SK-N-SH (cell line): Measurements from ENCODE around the gene MINDY3. TPM values are rescaled to one million over a fixed set of nuclear protein-coding genes. Genes with fewer than 3 reads are reported as not detected.

Experiments
- CTCF ChIA-PET: fragments of 300-600, 350-600 bp; formaldehyde crosslinking; extraction: SDS; loops from one replicate; lab custom pipeline; 2021; lab: Yijun Ruan, JAX
- POLR2A ChIA-PET: fragments of 350-600 bp; sonication (Branson Sonifier 250); formaldehyde crosslinking; extraction: SDS; loops from one replicate; lab custom pipeline; 2020; ENCODE audit warnings: antibody characterized with exemption, inconsistent platforms; lab: Yijun Ruan, JAX
- DNase-seq: peaks from one replicate; pipeline ENCODE4 v3.0.0; 2012
- H2AFZ ChIP-seq: fragments of 200-600 bp; sonication (generic); 2 replicates; pipeline ENCODE4 v1.8.1; 2016; ENCODE audit warnings: antibody characterized with exemption, mild to moderate bottlenecking, low read depth
- H3F3A ChIP-seq: fragments of 200-600 bp; sonication (generic); replicated peaks from 2 replicates; pipeline ENCODE3; 2016; ENCODE audit warnings: antibody characterized with exemption, mild to moderate bottlenecking; ENCODE audit not compliant: insufficient read depth
- H3K27ac ChIP-seq, 2 experiments: fragments of 200-500 bp in 1 of 2; fragments of 200-600 bp in 1 of 2; sonication (Bioruptor generic) in 1 of 2; sonication (generic), shearing (Covaris generic) in 1 of 2; 2 replicates each; pipeline versions ENCODE4 v1.5.1 to v1.6.1; 2014 to 2016; ENCODE audit warnings: low read depth in 2 of 2, inconsistent platforms in 1 of 2, low read length in 1 of 2, mild to moderate bottlenecking in 1 of 2, mixed read lengths in 1 of 2
- H3K27me3 ChIP-seq: fragments of 200-600 bp; sonication (generic), shearing (Covaris generic); 2 replicates; pipeline ENCODE4 v1.6.1; 2016; ENCODE audit warnings: mixed run types; ENCODE audit not compliant: insufficient read depth
- H3K36me3 ChIP-seq, 2 experiments: fragments of 200-500 bp in 1 of 2; fragments of 200-600 bp in 1 of 2; sonication (Bioruptor generic) in 1 of 2; sonication (generic) in 1 of 2; replicated peaks in 1 of 2; 2 replicates each; pipeline versions ENCODE3 to v1.5.1; 2014 to 2016; ENCODE audit warnings: low read length in 1 of 2, mild to moderate bottlenecking in 1 of 2; ENCODE audit not compliant: insufficient read depth in 2 of 2, control insufficient read depth in 1 of 2
- H3K4me1 ChIP-seq, 2 experiments: fragments of 200-500 bp in 1 of 2; fragments of 200-600 bp in 1 of 2; sonication (Bioruptor generic) in 1 of 2; sonication (generic), shearing (Covaris generic) in 1 of 2; 2 replicates each; pipeline versions ENCODE4 v1.5.1 to v1.6.1; 2014 to 2016; ENCODE audit warnings: low read depth in 1 of 2, low read length in 1 of 2, mixed run types in 1 of 2; ENCODE audit not compliant: insufficient read depth in 2 of 2, control insufficient read depth in 1 of 2
- H3K4me2 ChIP-seq: fragments of 200-600 bp; sonication (generic), shearing (Covaris generic); 2 replicates; pipeline ENCODE4 v1.6.1; 2017; ENCODE audit warnings: mixed run types
- H3K4me3 ChIP-seq, 2 experiments: fragments of 200-500 bp in 1 of 2; fragments of 200-600 bp in 1 of 2; sonication (Bioruptor generic) in 1 of 2; sonication (generic), shearing (Covaris generic) in 1 of 2; 2 replicates each; pipeline versions ENCODE4 v1.5.1 to v1.8.1; 2014 to 2016; ENCODE audit warnings: low read depth in 2 of 2, inconsistent platforms in 1 of 2, low read length in 1 of 2, mild to moderate bottlenecking in 1 of 2, mixed read lengths in 1 of 2, moderate library complexity in 1 of 2
- H3K79me2 ChIP-seq: fragments of 200-600 bp; sonication (generic); 2 replicates; pipeline ENCODE4 v1.8.1; 2017; ENCODE audit warnings: mild to moderate bottlenecking; ENCODE audit not compliant: insufficient read depth
- H3K9ac ChIP-seq: fragments of 200-600 bp; sonication (generic); 2 replicates; pipeline ENCODE4 v1.6.1; 2017; ENCODE audit warnings: mixed run types
- H3K9me2 ChIP-seq: fragments of 200-600 bp; sonication (generic); 2 replicates; pipeline ENCODE4 v1.6.1; 2017; ENCODE audit warnings: mixed run types
- H3K9me3 ChIP-seq: fragments of 200-600 bp; sonication (generic); 2 replicates; pipeline ENCODE4 v1.6.1; 2017; ENCODE audit warnings: mixed run types, mild to moderate bottlenecking, moderate library complexity
- H4K20me1 ChIP-seq: fragments of 200-600 bp; sonication (generic); 2 replicates; pipeline ENCODE4 v1.6.1; 2017; ENCODE audit warnings: mild to moderate bottlenecking, mixed run types; ENCODE audit not compliant: insufficient read depth
- CTCF ChIP-seq: fragments of 200-600 bp; sonication (generic); IDR thresholded peaks from 2 replicates; pipeline ENCODE4 v1.6.1; 2017; ENCODE audit warnings: antibody characterized with exemption, mild to moderate bottlenecking, moderate library complexity
- ELF1 ChIP-seq: IDR thresholded peaks from 2 replicates; pipeline ENCODE4 v1.4.0; 2012
- EZH2phosphoT487 ChIP-seq: fragments of 200-600 bp; sonication (generic); IDR thresholded peaks from 2 replicates; pipeline ENCODE4 v1.6.1; 2017; ENCODE audit warnings: low read depth, mixed run types, mild to moderate bottlenecking, antibody characterized with exemption, moderate library complexity, borderline replicate concordance
- FOSL2 ChIP-seq: IDR thresholded peaks from 2 replicates; pipeline ENCODE4 v1.4.0; 2012; ENCODE audit warnings: low read depth, mild to moderate bottlenecking, moderate library complexity, borderline replicate concordance
- GABPA ChIP-seq: IDR thresholded peaks from 2 replicates; pipeline ENCODE4 v1.4.0; 2012; ENCODE audit warnings: low read depth, mild to moderate bottlenecking
- GATA2 ChIP-seq: sonication (generic); formaldehyde crosslinking; IDR thresholded peaks from 2 replicates; pipeline ENCODE4 v1.5.0; 2020; ENCODE audit warnings: mild to moderate bottlenecking, missing genetic modification reagents
- MEF2A ChIP-seq: IDR thresholded peaks from 2 replicates; pipeline ENCODE4 v1.4.0; 2012; ENCODE audit warnings: low read depth, borderline replicate concordance
- MXI1 ChIP-seq: IDR thresholded peaks from 2 replicates; pipeline ENCODE4 v1.6.1; 2012; ENCODE audit warnings: mild to moderate bottlenecking, low read depth, low read length, improper control_type of control experiment
- RAD21 ChIP-seq: IDR thresholded peaks from 2 replicates; pipeline ENCODE4 v1.6.1; 2012; ENCODE audit warnings: mild to moderate bottlenecking, low read length
- RCOR1 ChIP-seq: fragments of 150-350 bp; IDR thresholded peaks from 2 replicates; pipeline ENCODE4 v1.6.1; 2017; ENCODE audit warnings: antibody characterized with exemption, low read length
- RFX5 ChIP-seq: IDR thresholded peaks from 2 replicates; pipeline ENCODE4 v1.6.1; 2012; ENCODE audit warnings: mild to moderate bottlenecking, improper control_type of control experiment, low read length
- SIN3A ChIP-seq: IDR thresholded peaks from 2 replicates; pipeline ENCODE4 v1.6.1; 2012; ENCODE audit warnings: low read depth, mild to moderate bottlenecking, low read length, moderate library complexity, borderline replicate concordance
- TEAD4 ChIP-seq: IDR thresholded peaks from 2 replicates; pipeline ENCODE4 v1.4.0; 2012; ENCODE audit warnings: mild to moderate bottlenecking, borderline replicate concordance; ENCODE audit not compliant: insufficient read depth
- ZBTB33 ChIP-seq: IDR thresholded peaks from 2 replicates; pipeline ENCODE4 v1.4.0; 2012; ENCODE audit warnings: low read depth, borderline replicate concordance
- WGBS: methylation state at CpG from one replicate; pipeline ENCODE4 v1.1.6; 2017; ENCODE audit warnings: low lambda C conversion rate; 5-methylcytosine and 5-hydroxymethylcytosine counted together
- polyA plus RNA-seq, 3 experiments: library from polyadenylated mRNA; depleted of rRNA; stranded (reverse); fragments of >200 nt; gene quantifications; 2 replicates each; pipeline ENCODE4 v1.2.3, GENCODE V29; 2012

The MINDY3 gene
- polyA plus RNA-seq, 1 of the 3 experiments (the other 2 are of a cell fraction): 9.5 TPM

DNA sequence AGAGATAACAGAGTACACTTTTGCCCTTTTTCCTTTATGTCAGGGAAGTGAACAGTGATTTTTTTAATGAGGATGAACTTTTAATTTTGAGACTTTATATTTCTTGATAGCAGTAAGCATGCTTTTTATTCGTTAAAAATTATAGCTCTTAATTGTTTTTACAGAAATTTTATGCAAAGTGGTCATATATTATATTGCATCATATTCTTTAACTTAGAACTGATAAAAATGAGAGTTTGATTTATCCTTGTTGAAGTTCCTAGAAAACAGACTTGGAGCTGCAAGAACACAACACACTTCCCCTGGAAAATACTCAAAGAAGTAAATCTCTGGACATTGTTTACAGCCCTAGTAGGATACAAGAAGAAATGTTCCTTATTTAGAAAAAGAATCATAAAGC lies 21.2 kb upstream of the MINDY3 start:
- no peaks in the 10 kb centered on the region for H3F3A ChIP-seq
- H3K9me3 ChIP-seq: no peaks in the 10 kb centered on the region
- whole genome bisulfite sequencing: 2% methylated on average over 1 of the region's 1 CpG
- ChIA-PET POLR2A (no interaction called here), CTCF (interaction anchor here (1.0 to 1.9 kb wide), 2 partner anchors 21 to 896 kb away, joined by 4 to 6 read pairs; no protein-coding TSS in a partner anchor)
- peaks cover 16% of the 10 kb centered on the region; the same call in 1 of the 2 replicates for H3K27me3 ChIP-seq
- no peaks in the 10 kb centered on the region for H3K4me1 ChIP-seq
- no peak overlapping the region for H3K4me3 ChIP-seq
- H3K36me3 ChIP-seq: no peaks in the 10 kb centered on the region
- no peaks in the 10 kb centered on the region for H3K9me2 ChIP-seq
- H4K20me1 ChIP-seq: no peaks in the 10 kb centered on the region
- TF ChIP-seq SIN3A (no peak), RFX5 (no peak), CTCF (no peak), TEAD4 (no peak), FOSL2 (no peak), RAD21 (no peak), MXI1 (no peak), EZH2phosphoT487 (no peak), ZBTB33 (no peak), GABPA (no peak), GATA2 (CRISPR knock-in tag) (no peak), RCOR1 (no peak)
- H3K27ac ChIP-seq: no peak overlapping the region
- H2AFZ ChIP-seq: no peak overlapping the region
- no peaks in the 10 kb centered on the region for H3K79me2 ChIP-seq
- DNase-seq: no peak
- no peak overlapping the region for H3K4me2 ChIP-seq
- no peak overlapping the region for H3K9ac ChIP-seq

- H3K27me3 ChIP-seq: peaks cover 16% of the 10 kb centered on the region; the same call in 1 of the 2 replicates
- H3K4me1 ChIP-seq: no peaks in the 10 kb centered on the region
- H4K20me1 ChIP-seq: no peaks in the 10 kb centered on the region
- H3K79me2 ChIP-seq: no peaks in the 10 kb centered on the region
- H2AFZ ChIP-seq: 0 out of 2 replicates have a peak overlapping the region, but pooled peaks have one; percentile 41
- no peak for TF ChIP-seq ELF1
- TF ChIP-seq MEF2A: no peak
- H3K4me2 ChIP-seq: peak overlapping the region; percentile 34; the same call in 1 of the 2 replicates
- POLR2A ChIA-PET: no interaction called here
- H3K27ac ChIP-seq: no peak overlapping the region
- no peak overlapping the region for H3K9ac ChIP-seq
- DNase-seq: no peak
- WGBS: 5% methylated on average over 1 of the region's 1 CpG
- no peaks in the 10 kb centered on the region for H3F3A ChIP-seq
- CTCF ChIA-PET: interaction anchor here (0.6 to 3.1 kb wide), 5 partner anchors 11 to 642 kb away, joined by 3 to 16 read pairs (median 3); partner anchors contain the start of genes C1QL3 and MINDY3
- H3K4me3 ChIP-seq: no peak overlapping the region
- no peaks in the 10 kb centered on the region for H3K36me3 ChIP-seq
- no peaks in the 10 kb centered on the region for H3K9me3 ChIP-seq
- H3K9me2 ChIP-seq: no peaks in the 10 kb centered on the region
Observed at GRCh38 chr10:15879663-15880062, 19.4 kb upstream of the MINDY3 start.
